Right cardiac atrium (tissue), 5 donors: ENCODE results near the gene CLIC2. TPM values are rescaled to one million over a fixed set of nuclear protein-coding genes. Genes with fewer than 3 reads are reported as not detected.
"Not testable (repeated sequence)": the region's sequence is repeated elsewhere in the genome, so short reads cannot be mapped to it uniquely, and the experiment has no call there.

Experiments used
- ATAC-seq, 2 donors: fragments of 200-7000 bp; cut with Tn5 transposase; one replicate each; pipeline versions ENCODE4 v1.8.0 to v1.9.1; 2020; ENCODE audit warnings: moderate library complexity in 2 of 2, mild to moderate bottlenecking in 1 of 2
- DNase-seq, 3 donors: peaks; one replicate each; pipeline ENCODE4 v3.0.0-alpha.2; 2020
- H3K27ac ChIP-seq: one replicate; pipeline ENCODE4 v1.5.1; 2013; ENCODE audit warnings: mild to moderate bottlenecking, low read length, control low read depth, moderate library complexity
- H3K27me3 ChIP-seq: one replicate; pipeline ENCODE4 v1.6.1; 2013; ENCODE audit not compliant: control insufficient read depth, insufficient read depth
- H3K4me1 ChIP-seq: one replicate; pipeline ENCODE4 v1.6.1; 2013; ENCODE audit warnings: low read length; ENCODE audit not compliant: control insufficient read depth, insufficient read depth
- H3K4me3 ChIP-seq: one replicate; pipeline ENCODE4 v1.5.1; 2013; ENCODE audit warnings: low read length, control low read depth
- H3K9me3 ChIP-seq: one replicate; pipeline ENCODE4 v1.6.1; 2013; ENCODE audit warnings: low read length; ENCODE audit not compliant: control insufficient read depth
- WGBS: extraction: QIAGEN DNeasy Blood & Tissue Kit; methylation state at CpG from one replicate; pipeline ENCODE4 v1.1.7; 2013; 5-methylcytosine and 5-hydroxymethylcytosine counted together
- intact Hi-C, 4 donors: fragments of 100-400 bp; cut with DNase I; formaldehyde crosslinking; loops; one replicate each; pipeline versions ENCODE4 v1.11.0 to v1.14.0; 2022 to 2023
- long read RNA-seq, 4 donors: library from polyadenylated mRNA; unstranded; transcript quantifications; one replicate each; pipeline ENCODE4 v2.0.0, GENCODE V29; 2020 to 2021
- polyA plus RNA-seq: library from polyadenylated mRNA; stranded (reverse); fragments of 200-250 nt; gene quantifications from one replicate; pipeline ENCODE4 v1.2.3, GENCODE V29; 2013
- total RNA-seq, 4 donors: library from RNA; stranded (reverse); fragmentation: NEBNext Ultra II Directional; extraction: Animal tissue kit (Norgen Biotek cat#: 25700); gene quantifications; one replicate each; pipeline ENCODE4 v1.2.1, GENCODE V29; 2021
- donor health status: healthy with polysubstance abuse.
- donor health status: DM: no; HTN: yes; CAD: no.
- donor health status: DM: no; HTN: no; CAD: no.
- donor health status: DM: no; HTN: yes; CAD: no; lungs with severe emphysema.
- donor health status: DM: yes; HTN: yes; CAD: no.

The CLIC2 gene
- 10 to 100 TPM; 13.0 to 23.3 (median 19.6) TPM for total RNA-seq
- 7.7 TPM for polyA plus RNA-seq
- long read RNA-seq, donor 1, transcript CLIC2-202 (6 exons, 2,655 nt): major isoform, 10 of 12 reads
- long read RNA-seq, donor 1, partial matches to known transcripts: 0 of 12 reads
- long read RNA-seq, donor 1, other reads (novel, unspliced or antisense): 2 of 12 reads
- long read RNA-seq, donor 2, partial matches to known transcripts: 0 of 5 reads
- long read RNA-seq, donor 2, other reads (novel, unspliced or antisense): 1 of 5 reads
- long read RNA-seq, donor 3, transcript CLIC2-202 (6 exons, 2,655 nt): major isoform, 30 of 38 reads
- long read RNA-seq, donor 3, partial matches to known transcripts: 4 of 38 reads
- long read RNA-seq, donor 3, other reads (novel, unspliced or antisense): 2 of 38 reads
- long read RNA-seq, donor 4, partial matches to known transcripts: 0 of 2 reads
- long read RNA-seq, donor 4, other reads (novel, unspliced or antisense): 0 of 2 reads

DNA sequence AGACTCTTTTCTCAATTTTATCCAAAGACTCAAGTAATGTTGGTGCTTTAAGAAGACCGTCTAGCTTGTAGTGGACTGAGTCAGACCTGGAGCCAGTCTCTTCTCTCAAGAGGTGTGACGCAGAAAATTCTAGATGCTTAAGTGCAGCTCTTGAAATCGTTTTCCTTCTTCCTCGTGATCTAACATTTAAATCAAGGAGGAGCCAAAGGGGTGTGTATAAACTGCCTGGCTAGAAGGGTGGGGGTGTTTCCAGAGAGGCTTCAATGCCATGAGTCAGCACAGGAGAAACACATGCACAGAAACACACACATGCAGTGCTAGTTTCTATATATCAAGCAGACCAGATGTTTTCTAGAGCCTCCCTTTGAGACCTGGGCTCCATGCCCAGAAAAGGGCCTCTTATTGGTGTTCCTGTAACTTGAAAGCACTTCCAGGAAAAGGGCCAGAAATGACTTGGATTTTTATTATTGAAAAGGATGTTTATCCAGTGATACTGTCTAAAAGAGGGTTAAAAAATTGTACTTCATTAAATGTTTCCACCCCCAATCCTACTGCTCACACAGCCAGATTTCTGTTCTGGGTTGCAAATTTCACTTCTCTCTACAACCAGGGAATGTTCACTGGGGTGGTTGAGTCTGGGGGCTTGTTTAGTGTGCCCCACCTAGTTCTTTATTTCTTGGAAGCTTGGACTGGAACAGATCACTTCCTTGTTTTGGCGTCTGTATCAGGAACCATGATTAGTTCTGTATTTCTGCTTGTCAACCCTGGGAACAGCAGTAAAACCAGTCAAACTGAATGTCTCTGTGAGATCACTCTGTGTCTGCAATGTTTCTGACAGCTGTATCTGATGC, at the start of gene CLIC2:
CLIC2 (minus strand) TSS at position 129 of the 851 bp plus-strand sequence. CDS start 187 bp downstream, outside the sequence.
- ATAC-seq: peak; percentile 92 to 97
- WGBS: 13% methylated on average over 5 of the region's 5 CpGs
- DNase-seq: peak; percentile 54 to 66 (median 55)
- peak within 1 kb of the TSS; percentile 58 for H3K27ac ChIP-seq
- no peaks in the 10 kb centered on the region for H3K4me1 ChIP-seq
- no peaks in the 10 kb centered on the region for H3K9me3 ChIP-seq
- peak within 1 kb of the TSS; percentile 75 for H3K4me3 ChIP-seq
- no peaks in the 10 kb centered on the region for H3K27me3 ChIP-seq
- intact Hi-C loops: no loop called here

DNA sequence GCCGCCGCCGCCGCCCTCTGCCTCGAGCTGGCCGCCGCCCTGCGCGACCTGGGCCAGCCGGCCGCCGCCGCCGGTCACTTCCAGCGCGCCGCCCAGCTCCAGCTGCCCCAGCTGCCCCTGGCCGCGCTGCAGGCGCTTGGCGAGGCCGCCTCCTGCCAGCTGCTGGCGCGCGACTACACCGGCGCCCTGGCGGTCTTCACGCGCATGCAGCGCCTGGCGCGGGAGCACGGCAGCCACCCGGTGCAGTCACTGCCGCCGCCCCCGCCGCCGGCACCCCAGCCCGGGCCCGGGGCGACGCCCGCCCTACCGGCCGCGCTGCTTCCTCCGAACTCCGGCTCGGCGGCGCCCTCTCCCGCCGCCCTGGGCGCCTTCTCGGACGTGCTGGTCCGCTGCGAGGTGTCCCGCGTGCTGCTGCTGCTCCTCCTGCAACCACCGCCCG, 48.1 kb upstream of the CLIC2 start:
- H3K4me3 ChIP-seq, H3K9me3 ChIP-seq, DNase-seq, H3K4me1 ChIP-seq, intact Hi-C loops, H3K27ac ChIP-seq, H3K27me3 ChIP-seq: not testable (repeated sequence)
- WGBS: no CpG with 5 or more reads among the region's 64 CpGs
- ATAC-seq: peak; percentile 70 to 77

- no CpG with 5 or more reads among the region's 90 CpGs for WGBS
- H3K27me3 ChIP-seq, H3K27ac ChIP-seq, DNase-seq, H3K4me3 ChIP-seq, H3K4me1 ChIP-seq, intact Hi-C loops, H3K9me3 ChIP-seq: not testable (repeated sequence)
- ATAC-seq: peak; percentile 87 to 91
Observed at GRCh38 chrX:155381843-155382528, 47.6 kb upstream of the CLIC2 start, which contains the start of gene F8A2. Gene F8A2, plus strand, starts transcription at chrX:155382095. Its CDS starts 20 bp downstream, at chrX:155382115.

GRCh38 chrX:155379802-155380201, 45.4 kb upstream of the CLIC2 start:
- no CpG with 5 or more reads among the region's 7 CpGs for WGBS
- intact Hi-C loops, H3K27ac ChIP-seq, DNase-seq, H3K27me3 ChIP-seq, H3K4me1 ChIP-seq, H3K4me3 ChIP-seq, ATAC-seq, H3K9me3 ChIP-seq: not testable (repeated sequence)

DNA sequence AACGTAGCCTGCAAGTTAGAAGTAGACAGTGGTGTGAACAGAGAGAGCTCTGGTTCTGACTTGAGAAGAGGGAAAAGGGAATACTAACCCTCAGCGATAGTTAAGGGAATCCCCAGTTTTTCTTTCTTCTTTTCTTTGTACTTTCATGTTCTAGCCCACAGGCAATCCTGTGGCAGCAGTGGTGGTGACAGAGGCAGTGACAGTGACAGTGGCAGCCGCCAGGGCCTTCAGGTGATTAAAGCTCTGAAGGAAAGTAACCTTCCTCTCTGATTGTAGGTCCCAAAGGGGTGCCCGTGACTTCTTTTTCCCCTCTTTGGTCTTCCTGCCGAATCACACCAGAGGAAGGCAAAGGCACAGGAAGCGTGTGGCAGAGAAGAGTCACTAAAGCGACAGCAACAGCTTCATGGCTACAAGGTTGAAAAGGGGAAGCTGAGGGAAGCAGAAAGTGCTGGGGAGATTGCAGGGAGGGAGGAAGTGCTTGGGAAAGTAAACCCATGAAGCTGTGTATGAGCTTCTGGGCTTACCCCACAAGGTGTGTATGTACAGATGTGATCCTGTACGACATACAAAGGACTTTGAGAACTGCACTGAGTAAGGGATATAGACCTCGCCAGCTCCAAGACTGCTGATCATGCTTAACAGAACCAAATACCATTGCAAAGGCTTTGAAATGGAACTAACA, 39.5 kb upstream of the CLIC2 start:
- H3K27ac ChIP-seq, ATAC-seq, H3K4me1 ChIP-seq, H3K9me3 ChIP-seq, H3K27me3 ChIP-seq, H3K4me3 ChIP-seq, DNase-seq, intact Hi-C loops: not testable (repeated sequence)
- WGBS: no CpG with 5 or more reads among the region's 9 CpGs

DNA sequence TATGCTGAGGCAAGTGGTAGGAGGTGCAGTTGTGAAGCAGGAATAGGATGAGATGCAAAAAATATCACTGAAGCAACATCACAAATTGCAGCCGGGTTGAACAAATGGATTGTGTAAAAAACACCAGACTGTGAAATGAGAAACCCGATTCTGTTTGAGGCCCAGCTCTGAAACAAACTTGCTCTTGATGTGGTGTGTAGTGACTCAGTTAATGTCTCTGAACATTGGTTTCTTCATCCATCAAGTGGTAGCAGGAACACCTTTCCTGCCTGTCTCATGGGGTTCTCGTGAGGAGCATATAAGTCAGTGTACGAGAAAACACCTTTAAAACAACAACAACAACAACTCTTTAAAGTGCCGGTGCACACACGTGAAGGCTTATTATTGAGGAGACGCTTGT, 29.3 kb upstream of the CLIC2 start:
- intact Hi-C loops, DNase-seq, H3K4me3 ChIP-seq, H3K9me3 ChIP-seq, H3K27me3 ChIP-seq, H3K27ac ChIP-seq, H3K4me1 ChIP-seq, ATAC-seq: not testable (repeated sequence)
- no CpG with 5 or more reads among the region's 7 CpGs for WGBS

DNA sequence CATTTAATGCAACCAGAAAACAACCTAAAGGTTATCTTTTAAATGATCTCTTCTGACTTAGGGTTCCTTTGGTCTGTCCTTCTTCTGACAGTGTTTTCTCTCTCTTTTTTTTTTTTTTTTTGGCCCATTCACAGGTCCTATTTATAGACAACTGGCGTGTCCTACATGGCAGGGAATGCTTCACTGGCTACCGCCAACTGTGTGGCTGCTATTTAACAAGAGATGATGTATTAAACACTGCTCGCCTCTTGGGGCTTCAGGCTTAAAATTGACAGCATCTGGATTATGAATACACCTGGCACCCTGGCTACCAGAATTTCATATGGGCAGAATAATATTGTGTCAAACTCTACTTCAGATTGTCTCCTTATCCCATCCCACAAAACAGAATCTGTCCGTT, 15.0 kb upstream of the CLIC2 start:
- whole genome bisulfite sequencing: no CpG with 5 or more reads among the region's 4 CpGs
- H3K27ac ChIP-seq, DNase-seq, ATAC-seq, H3K27me3 ChIP-seq, intact Hi-C loops, H3K4me3 ChIP-seq, H3K4me1 ChIP-seq, H3K9me3 ChIP-seq: not testable (repeated sequence)

DNA sequence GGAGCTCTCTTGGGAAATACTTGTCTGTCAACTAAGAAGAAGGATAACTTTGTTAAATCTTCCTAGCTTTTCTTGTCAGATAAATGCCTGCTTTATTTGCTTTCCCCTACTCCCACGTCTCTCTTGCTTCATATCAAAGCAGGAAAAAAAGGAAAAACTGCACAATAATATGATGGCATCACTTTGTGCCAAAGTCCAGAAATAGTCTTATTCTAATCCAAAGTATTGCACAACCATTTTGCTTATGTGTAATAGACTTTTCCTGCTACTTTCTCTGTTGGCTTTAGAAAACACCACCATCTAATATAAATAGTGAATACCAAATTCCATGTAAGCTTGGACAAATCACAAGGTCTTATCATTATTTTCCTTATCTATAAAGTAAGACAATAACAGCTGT, 11.3 kb upstream of the CLIC2 start:
- H3K27me3 ChIP-seq, H3K9me3 ChIP-seq, DNase-seq, H3K4me3 ChIP-seq, intact Hi-C loops, H3K4me1 ChIP-seq, H3K27ac ChIP-seq, ATAC-seq: not testable (repeated sequence)
- no CpG with 5 or more reads among the region's 1 CpG for WGBS

- H3K4me3 ChIP-seq, H3K27ac ChIP-seq, H3K27me3 ChIP-seq, H3K4me1 ChIP-seq, intact Hi-C loops, ATAC-seq, DNase-seq, H3K9me3 ChIP-seq: not testable (repeated sequence)
- 29% methylated on average over 1 of the region's 1 CpG for WGBS
Observed at GRCh38 chrX:155335337-155335712, 911 bp upstream of the CLIC2 start.

DNA sequence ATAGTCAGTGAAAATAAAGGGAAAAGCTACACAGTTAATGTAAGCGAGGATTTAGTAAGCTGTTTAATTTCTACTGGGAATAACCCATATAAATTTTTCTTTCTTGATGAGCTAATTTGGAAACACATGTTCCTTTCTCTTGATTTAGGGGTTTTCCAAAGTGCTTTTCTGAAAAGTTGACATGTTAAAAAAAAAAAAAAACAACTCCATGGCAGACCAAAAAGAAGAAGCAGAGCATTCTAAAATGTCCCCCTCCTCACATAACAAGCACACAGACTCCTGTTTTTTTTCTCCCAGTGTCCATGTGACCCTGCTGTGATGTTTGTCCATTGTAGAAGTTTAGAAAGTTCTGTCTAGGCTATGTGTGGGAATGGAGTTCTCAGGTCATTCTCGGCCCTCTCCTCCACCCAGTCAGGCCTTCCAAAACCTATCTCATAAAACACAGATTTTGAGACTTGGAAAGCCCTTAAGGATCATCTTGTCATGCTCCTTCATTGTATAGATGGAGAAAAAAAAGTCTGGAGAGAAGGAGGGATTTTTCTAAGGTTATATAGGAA, 792 bp downstream of the CLIC2 start:
- WGBS: 40% methylated on average over 2 of the region's 2 CpGs
- Histone ChIP-seq H3K27me3 (no peaks in the 10 kb centered on the region), H3K4me1 (no peaks in the 10 kb centered on the region), H3K27ac (no peak overlapping the region), H3K9me3 (no peaks in the 10 kb centered on the region), H3K4me3 (peak overlapping the region; percentile 75)
- DNase-seq (no peak), ATAC-seq (no peak)
- intact Hi-C loops: no loop called here
